B cell (primary cell): ENCODE results near the gene JAKMIP2.

Experiments used
- CTCF ChIP-seq: fragments of 200-600 bp; IDR thresholded peaks from one replicate; pipeline ENCODE4 v1.8.0; 2022; ENCODE audit warnings: antibody characterized with exemption, mild to moderate bottlenecking
- EZH2 ChIP-seq: IDR thresholded peaks from 2 replicates; pipeline ENCODE4 v1.6.1; 2012; ENCODE audit warnings: borderline replicate concordance, low read depth, mild to moderate bottlenecking, moderate library complexity, low read length; ENCODE audit not compliant: insufficient read depth, poor library complexity, severe bottlenecking

- TF ChIP-seq CTCF (no peak), EZH2 (no peak)
These were observed 1.5 kb downstream of the JAKMIP2 start for GRCh38 chr5:147780924-147781573.
